GM19023 (cell line): ENCODE results near the gene SCUBE3.

Experiments
- ATAC-seq: cut with Tn5 transposase; IDR thresholded peaks from one replicate; pipeline ENCODE4 v1.9.1; 2021; ENCODE audit warnings: mild to moderate bottlenecking, moderate library complexity; ENCODE audit not compliant: unreplicated experiment

The SCUBE3 gene

DNA sequence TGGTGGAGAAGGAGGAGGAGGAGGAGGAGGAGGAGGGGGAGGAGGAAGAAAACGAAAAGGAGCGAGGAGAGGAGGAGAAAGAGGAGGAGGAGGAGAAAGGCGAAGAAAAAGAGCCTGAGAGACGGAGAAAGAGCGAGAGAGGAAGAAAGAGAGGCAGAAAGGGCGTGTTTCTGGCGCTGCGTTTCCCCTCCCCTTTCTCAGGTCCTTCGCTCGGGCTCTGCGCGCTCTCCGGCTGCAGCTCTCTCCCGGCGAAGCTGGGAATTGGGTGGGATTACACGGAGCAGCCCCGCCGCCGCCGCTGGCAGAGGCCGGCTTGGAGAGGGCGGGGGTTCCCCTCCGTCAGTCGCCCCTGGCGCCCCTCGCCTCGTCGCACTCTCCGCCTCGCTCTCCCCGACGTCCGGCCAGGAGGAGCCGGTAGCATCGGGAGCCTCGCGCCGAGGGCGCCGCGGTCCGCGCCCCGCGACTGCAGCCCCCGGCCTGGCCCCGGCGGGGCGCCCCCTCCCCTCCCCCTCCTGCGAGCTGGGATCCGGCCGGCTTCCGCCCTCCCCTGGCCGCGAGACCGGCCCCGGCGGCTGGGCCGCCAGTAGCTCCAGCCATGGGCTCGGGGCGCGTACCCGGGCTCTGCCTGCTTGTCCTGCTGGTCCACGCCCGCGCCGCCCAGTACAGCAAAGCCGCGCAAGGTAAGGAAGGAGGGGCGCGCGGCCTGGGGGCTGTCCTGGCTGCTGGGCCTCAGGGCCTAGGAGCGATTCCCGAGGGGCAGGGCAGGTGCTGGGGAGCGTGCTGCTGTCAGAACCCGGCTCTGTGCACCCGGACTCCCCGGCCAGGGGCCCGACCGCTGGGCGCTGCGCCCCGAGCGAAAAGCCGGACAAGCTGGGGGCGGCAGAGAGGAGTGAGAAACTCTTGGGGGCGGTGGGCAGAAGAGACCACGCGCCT is at the start of gene SCUBE3:
SCUBE3 (plus strand) TSS at position 133 of the 933 bp plus-strand sequence; CDS start at position 596, 463 bp downstream.
- no peak for ATAC-seq

GRCh38 chr6:35164277-35164676 is 49.5 kb upstream of the SCUBE3 start:
- no peak for ATAC-seq

GRCh38 chr6:35164868-35165267 is 48.9 kb upstream of the SCUBE3 start:
- no peak for ATAC-seq

DNA sequence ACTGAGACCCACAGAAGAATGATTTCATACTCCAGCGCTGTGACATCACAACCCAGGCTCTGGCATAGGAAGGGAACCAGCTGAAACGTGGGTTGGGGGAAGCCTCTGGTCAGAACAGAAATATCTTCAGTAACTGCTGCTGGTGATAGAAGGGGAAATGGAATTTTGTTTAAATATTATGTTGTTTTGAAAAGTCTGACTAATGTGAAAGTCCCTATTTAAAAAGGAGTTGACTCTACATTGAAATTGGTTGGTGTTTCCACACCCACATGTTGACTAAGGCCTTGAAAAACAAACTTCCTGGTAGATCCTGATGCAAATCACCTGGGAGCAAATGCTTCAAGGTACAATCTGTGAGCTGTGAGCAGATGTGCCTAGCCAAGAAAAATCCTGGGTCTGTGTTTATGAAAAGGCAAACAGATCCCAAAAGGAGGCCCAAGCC is 48.1 kb upstream of the SCUBE3 start:
- no peak for ATAC-seq

DNA sequence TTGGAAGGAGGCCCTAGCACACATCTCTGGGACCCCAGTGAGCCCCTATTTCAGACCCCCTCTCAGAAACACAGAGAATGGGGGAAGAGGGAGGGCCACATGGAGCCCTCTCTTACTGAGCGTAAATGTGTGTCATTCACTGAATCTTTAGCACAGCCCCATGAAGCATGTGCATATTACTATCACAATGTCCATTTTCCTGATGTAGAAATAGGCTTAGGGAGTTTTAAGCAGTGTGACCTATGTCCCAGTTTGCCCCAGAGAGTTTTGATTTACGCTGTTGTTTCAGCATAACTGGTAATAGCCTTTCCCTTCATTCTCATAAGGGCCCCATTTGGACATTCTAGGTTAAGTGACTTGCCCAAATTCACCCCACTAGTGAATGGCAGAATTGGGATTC is 47.6 kb upstream of the SCUBE3 start:
- no peak for ATAC-seq

DNA sequence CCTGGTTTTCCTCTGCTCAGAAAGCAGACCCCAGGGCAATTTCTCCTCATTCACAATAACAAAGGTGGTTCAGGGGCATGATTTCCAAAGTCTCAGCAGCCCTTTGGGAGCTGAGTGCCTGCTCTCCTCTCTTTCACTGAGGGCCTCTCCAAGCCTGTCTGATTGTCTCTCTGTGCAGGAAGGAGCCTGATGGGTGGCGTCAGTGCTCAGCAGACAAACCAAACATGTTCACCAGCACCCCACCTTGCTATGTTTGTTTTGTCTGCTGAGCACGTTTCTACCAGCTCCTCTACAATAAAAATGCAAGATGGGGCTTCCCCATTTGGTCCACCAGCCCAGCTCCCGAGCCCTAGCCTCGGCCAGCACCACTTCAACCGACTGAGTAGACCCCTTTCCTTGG is 47.2 kb upstream of the SCUBE3 start:
- no peak for ATAC-seq

DNA sequence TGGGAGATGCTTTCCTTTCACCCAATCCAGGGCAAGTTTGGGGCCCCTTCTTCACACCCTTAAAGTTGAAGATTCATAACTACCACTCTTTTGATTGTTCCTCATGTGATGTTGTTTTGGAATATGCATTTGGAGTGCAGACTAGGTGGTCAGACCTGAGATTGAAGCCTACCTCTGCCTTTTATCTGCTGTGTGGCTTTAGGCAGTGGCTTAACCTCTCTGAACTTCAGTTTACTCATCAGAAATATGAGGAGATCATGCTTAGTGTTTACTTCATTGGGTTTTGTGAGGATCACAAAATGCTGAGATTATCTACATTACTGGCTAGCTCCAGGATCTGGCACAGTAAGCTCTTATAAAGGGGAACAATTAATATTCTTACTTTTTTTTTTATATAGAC is 46.3 kb upstream of the SCUBE3 start:
- ATAC-seq: no peak

- no peak for ATAC-seq
Measured at GRCh38 chr6:35168461-35168861, 45.3 kb upstream of the SCUBE3 start.

DNA sequence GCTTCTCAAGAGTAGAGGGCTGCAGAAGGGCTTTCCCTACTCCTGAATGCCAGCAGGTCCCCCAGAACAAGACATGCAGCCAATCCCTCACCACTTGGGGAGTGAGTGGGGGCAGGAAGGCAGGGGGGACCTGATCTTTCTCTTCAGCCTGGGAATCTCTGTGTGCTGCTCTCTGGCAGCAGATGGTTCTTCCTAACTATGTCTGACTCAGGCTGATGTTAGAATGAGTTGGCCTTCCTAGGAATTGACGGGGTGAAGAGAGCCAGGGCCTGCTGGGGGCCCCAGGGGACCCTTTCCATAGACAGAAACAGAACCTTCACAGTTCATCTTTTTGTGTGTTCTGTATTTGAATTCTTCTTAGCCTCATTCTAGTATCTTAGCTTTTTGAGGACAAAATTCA is 43.6 kb upstream of the SCUBE3 start:
- ATAC-seq: no peak

GRCh38 chr6:35170891-35171290 is 42.9 kb upstream of the SCUBE3 start:
- no peak for ATAC-seq

DNA sequence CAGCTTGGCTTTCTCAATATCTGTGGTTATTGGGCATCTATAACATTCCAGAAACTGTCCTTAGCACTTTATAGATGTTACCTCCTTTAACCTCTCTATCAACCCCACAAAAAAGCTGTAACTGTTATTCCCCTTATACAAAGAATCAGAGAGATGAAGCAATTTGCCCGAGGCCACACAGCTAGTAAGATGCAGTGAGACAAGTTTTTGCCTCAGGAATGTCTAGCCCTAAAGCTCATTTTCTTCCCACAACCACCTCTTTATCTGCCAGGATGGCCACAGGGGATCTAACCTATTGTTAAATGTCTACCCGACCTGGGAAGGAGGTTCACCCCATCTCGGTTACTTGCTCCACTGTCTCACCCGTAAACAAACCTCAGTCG is 40.7 kb upstream of the SCUBE3 start:
- ATAC-seq: no peak

DNA sequence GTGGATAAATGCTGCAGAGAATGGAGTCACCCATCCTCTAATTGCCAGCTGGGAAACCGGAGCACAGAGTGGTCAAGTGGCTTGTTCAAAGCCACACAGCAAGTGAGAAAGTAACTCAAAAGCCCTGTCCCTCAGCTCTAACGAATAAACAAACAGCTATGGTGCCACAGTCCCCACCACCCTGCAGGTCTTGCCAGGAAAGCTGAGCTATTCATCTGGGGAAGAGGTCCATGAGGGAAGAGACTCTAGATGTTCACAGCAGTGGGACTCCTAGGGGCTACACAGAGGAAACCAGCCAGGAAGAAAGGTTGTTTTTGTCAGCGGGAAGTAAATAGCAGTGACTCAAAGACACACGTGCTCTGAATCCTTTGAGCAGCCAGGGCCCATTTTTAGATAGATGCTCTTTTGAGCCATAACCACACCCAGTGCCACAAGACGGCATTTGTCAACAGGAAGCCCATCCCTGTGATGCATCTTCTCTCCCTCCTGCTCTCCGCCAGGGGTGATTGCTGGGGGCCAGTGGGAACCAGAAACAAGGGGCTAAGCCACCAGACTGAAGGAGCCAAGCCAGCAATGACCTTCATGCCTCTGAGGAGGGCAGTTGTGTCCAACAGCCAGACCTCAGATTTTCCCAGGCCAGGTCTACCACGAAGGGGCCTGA is 40.2 kb upstream of the SCUBE3 start:
- no peak for ATAC-seq

DNA sequence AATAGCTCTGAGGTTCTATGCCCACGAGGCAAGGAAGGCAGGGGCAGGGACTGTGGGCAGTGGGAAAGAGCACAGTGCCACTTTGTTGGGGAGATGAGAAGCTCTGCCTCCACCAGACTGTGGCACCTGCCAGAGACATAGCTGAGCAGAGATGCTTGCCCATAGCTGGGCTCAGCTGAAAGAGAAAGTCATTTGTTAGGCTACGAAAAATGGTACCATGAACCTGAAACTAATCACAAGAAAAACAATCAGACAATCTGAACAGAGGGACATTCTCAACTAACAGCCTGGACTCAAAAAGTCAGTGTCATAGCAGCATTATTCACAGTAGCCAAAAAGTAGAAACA is 39.7 kb upstream of the SCUBE3 start:
- ATAC-seq: no peak

GRCh38 chr6:35174501-35174900 is 39.3 kb upstream of the SCUBE3 start:
- no peak for ATAC-seq

DNA sequence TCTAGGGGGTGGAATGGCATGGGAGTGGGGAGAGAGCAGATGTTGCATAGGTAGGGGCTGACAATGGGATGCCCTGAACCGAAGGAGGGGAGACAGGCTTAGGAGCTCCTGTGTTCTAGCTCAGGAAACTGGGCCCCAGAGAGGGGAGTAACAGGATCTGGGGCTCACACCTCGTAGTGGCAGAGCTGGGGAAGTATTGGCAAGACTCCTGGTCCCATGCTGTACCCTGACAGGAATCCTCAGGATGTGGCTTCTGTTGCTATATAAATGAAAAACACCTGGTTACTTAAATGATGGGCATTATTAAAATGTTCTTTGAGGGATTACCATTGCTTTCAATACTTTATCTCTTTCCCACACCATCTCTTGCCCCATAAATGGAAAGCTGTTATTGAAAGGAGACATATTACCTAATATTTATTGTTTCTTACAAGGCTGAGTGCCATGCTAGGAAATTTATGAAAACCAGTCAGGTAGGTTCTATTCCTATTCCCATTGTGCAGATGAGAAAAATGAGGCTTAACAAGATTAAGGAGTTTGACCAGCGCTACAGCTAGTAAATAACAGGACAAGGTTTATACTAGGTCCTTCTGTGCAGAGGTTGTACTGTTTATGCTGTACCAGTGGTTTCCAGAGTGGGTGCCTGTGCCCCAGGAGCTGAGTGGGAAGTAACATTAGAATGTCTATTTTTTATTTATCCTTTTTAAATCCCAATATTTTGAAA is 37.3 kb upstream of the SCUBE3 start:
- no peak for ATAC-seq

DNA sequence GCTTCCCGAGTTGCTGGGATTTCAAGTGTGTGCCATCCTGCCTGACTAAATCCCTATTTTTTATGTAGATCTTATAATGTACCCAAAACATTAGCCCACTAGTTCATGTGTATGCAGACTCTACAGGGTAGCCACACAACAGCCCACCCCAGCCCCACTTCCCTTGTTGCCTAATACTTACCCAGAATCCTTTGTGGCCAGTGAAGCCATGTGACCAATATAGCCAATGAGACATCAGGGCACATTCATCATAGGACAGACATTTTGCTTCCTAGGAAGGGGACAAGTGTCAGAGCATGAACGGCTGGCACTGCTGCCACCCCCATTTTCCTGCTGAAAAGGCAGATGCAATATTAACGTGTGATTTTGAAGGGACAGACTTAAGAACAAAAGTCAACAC is 36.6 kb upstream of the SCUBE3 start:
- no peak for ATAC-seq

DNA sequence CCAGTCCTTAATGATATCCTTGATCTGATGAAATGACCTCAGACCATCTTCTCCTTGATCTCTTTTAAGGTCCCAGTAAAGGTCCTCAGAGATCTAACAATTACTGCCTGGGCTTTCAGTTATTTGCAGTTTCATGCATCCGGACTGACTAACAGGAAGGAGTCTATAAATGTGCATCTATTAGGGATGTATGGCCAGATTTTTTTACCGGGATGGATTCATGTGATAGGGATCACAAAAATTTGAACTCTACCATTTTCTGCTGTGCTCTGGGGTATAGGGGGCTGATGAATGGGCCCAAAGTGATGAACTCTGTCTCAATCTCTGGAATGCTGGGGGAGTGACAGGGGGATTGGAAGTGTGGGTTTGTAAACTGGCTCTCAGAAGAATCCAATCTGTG is 36.2 kb upstream of the SCUBE3 start:
- ATAC-seq: no peak

- no peak for ATAC-seq
Measured at GRCh38 chr6:35178012-35178411, 35.7 kb upstream of the SCUBE3 start.

DNA sequence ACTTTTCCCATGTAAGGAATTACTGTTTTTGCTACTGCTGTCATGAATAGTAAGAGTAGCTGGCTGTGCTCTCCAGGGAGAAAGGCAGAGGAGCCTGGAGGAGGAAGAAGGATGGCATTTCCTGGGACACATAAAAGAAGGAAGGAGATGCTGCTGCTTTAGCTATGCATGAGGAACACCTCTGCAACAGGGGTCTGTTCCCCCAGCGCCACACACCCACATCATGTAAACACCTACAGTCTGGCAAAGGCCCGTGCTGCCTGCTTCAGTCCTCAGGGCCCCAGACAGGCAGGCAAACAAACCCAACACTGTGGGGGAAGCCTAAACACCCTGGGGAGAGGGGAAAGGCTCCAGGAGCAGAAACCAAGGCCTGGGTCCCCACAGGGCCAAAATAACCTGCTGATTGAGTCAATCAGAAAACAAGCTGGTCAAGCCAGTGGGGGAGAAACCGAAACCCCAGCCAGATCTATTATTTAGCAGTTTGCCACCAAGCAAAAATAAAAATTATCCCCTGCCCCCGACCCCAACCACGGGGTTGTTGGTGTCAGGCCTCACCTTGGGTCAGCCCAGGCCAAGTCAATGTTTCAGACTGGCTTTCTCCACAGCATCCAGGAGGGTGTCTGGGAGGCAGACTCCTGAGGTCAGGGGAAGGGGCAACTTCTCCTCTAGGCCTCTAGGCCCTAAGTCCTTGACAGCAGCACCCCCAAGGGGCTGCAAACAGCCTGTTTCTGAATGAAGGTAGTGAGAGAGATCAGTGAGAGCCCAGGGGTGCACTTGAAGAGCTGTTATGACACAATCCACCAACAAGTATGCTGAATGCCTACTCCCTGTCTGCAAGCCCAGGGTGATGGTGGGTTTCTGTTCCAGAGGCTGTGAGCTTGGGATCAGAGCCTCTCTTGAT is 34.6 kb upstream of the SCUBE3 start:
- no peak for ATAC-seq

DNA sequence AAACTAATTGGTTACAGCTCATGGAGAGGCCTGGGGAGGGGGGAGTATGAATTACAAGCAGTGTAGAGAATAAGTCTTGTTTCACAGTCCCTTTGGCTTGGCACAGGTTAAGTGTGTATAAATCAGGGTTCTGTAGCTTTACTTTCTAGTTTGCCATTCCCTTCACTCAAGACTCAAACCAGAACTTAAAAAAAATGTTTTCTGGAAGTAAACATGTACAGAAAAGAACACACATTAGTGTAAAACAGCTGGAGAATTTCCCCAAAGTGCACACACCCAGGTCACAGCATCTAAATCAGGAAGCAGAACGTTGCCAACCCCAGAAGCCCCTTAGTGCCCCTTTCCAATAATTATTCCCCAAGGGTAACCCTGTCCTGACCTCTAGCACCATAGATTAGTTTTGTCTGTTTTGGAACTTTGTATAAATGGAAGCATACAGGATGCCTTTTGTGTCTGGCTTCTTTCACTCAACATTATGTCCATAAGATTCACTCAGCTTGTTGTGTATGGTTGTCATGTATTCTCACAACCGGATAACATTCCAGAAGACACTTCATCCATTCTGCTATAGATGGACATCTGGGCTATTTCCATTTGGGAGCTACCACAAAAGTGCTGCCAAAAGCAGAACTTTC is 33.7 kb upstream of the SCUBE3 start:
- no peak for ATAC-seq
